Ovary (tissue), 9 donors: ENCODE measurements around the gene DNMBP. TPM values are rescaled to one million over a fixed set of nuclear protein-coding genes. Genes with fewer than 3 reads are reported as not detected.
A peak's percentile ranks its signal among the peaks of the same experiment; 100 is the strongest.

Experiments
- DNase-seq, 5 donors: peaks; one replicate each; pipeline ENCODE4 v3.0.0-alpha.2; 2019 to 2020
- H3K27ac ChIP-seq, 2 donors: fragments of 200-600 bp; one replicate each; pipeline versions ENCODE4 v1.5.1 to v1.8.0; 2019 to 2022
- H3K27me3 ChIP-seq: fragments of 200-600 bp; one replicate; pipeline ENCODE4 v1.8.0; 2022
- H3K36me3 ChIP-seq: fragments of 200-600 bp; sonication (generic); one replicate; pipeline ENCODE4 v1.5.1; 2019
- H3K4me1 ChIP-seq: one replicate; pipeline ENCODE4 v1.8.1; 2013; ENCODE audit warnings: mild to moderate bottlenecking, moderate library complexity; ENCODE audit not compliant: insufficient read depth
- H3K4me3 ChIP-seq: fragments of 200-600 bp; sonication (generic); one replicate; pipeline ENCODE4 v1.5.1; 2017
- H3K9me3 ChIP-seq, 2 donors: fragments of 200-600 bp in 1 of 2; sonication (generic) in 1 of 2; one replicate each; pipeline versions ENCODE4 v1.5.1 to v1.8.1; 2013 to 2019; ENCODE audit warnings: mild to moderate bottlenecking in 1 of 2, moderate library complexity in 1 of 2
- CTCF ChIP-seq, 3 donors: fragments of 450-650 bp in 2 of 3; fragments of 200-600 bp in 1 of 3; IDR thresholded peaks; one replicate each; pipeline versions ENCODE4 v1.5.1 to v1.8.0; 2016 to 2022; ENCODE audit warnings: antibody characterized with exemption in 3 of 3, mild to moderate bottlenecking in 1 of 3
- EP300 ChIP-seq: sonication (generic); formaldehyde crosslinking; IDR thresholded peaks from one replicate; pipeline ENCODE4 v1.6.1; 2017; ENCODE audit warnings: antibody characterized with exemption
- POLR2A ChIP-seq: fragments of 450-650 bp; IDR thresholded peaks from one replicate; pipeline ENCODE4 v1.6.1; 2017; ENCODE audit warnings: antibody characterized with exemption, mild to moderate bottlenecking, moderate library complexity
- WGBS, 3 donors: extraction: QIAGEN DNeasy Blood & Tissue Kit in 1 of 3; methylation state at CpG; one replicate each; pipeline versions ENCODE4 v1.1.5 to v1.1.7; 2013 to 2017; 5-methylcytosine and 5-hydroxymethylcytosine counted together
- intact Hi-C, 4 donors: fragments of 100-400 bp; cut with DNase I; formaldehyde crosslinking; loops; one replicate each; pipeline versions ENCODE4 v1.11.0 to v1.15.1; 2022 to 2023
- polyA plus RNA-seq, 2 donors: library from polyadenylated mRNA; stranded (reverse); fragments of 200-250 nt in 1 of 2; fragments of 350-450 nt in 1 of 2; fragmentation: Illumina TruSeq in 1 of 2; extraction: RNeasy Lipid Tissue Mini Kit (QIAGEN cat#74804) in 1 of 2; gene quantifications; one replicate each; pipeline ENCODE4 v1.2.3, GENCODE V29; 2013 to 2014
- total RNA-seq, 7 donors: library from RNA; depleted of rRNA in 2 of 7; stranded (reverse); fragments of >200 nt in 2 of 7; fragmentation: NEBNext Ultra II Directional in 3 of 7; extraction: Animal tissue kit (Norgen Biotek cat#: 25700) in 3 of 7; gene quantifications; one replicate each; pipeline versions ENCODE4 v1.1.0 to v1.2.4, GENCODE V29; 2016 to 2023
- donor health status: DM: no; HTN: no; CAD: no; lungs with moderate emphysema.
- donor health status: DM: no; HTN: no; CAD: no.
- donor health status: Bipolar disorder and iron deficiency.
- donor health status: DM: yes; HTN: yes; CAD: no.
- donor health status: DM: no; HTN: no; CAD: no.
- donor health status: DM: yes; HTN: yes; CAD: no.

DNMBP gene
- total and polyA plus RNA-seq, 9 donors = 10.8 to 25.4 (median 20.3) TPM

- H3K27ac ChIP-seq = peak overlapping the region in 1 of 2 donors; percentile 1
- 52 to 82% (median 66%) methylated on average over 2 of the region's 2 CpGs for WGBS, 3 donors
- no peaks in the 10 kb centered on the region for H3K27me3 ChIP-seq
- H3K9me3 ChIP-seq = no peaks in the 10 kb centered on the region
- peaks cover 7% of the 10 kb centered on the region for H3K4me1 ChIP-seq
- no peaks in the 10 kb centered on the region for H3K36me3 ChIP-seq
- intact Hi-C loops = loop anchor here in 1 of 4 donors (5.0 kb wide), 1 partner anchor 203 kb away; no protein-coding TSS in a partner anchor
- no peak for TF ChIP-seq CTCF (IDR thresholded peaks at IDR 0.05)
- no peak for TF ChIP-seq EP300
- TF ChIP-seq POLR2A = no peak
- no peak for DNase-seq
- no peak overlapping the region for H3K4me3 ChIP-seq
Observed at GRCh38 chr10:100045592-100045991, 35.8 kb upstream of the DNMBP start.

GRCh38 chr10:100043796-100044195 is 34.0 kb upstream of the DNMBP start:
- H3K9me3 ChIP-seq = no peaks in the 10 kb centered on the region
- no peaks in the 10 kb centered on the region for H3K36me3 ChIP-seq
- H3K4me1 ChIP-seq = peaks cover 7% of the 10 kb centered on the region
- H3K27me3 ChIP-seq = no peaks in the 10 kb centered on the region
- intact Hi-C loops = no loop called here
- H3K27ac ChIP-seq = peak overlapping the region in 1 of 2 donors; percentile 42
- TF ChIP-seq POLR2A (no peak), EP300 (no peak), CTCF (IDR thresholded peaks at IDR 0.05) (no peak)
- peak in 2 of 5 donors; percentile 22 to 39 for DNase-seq
- WGBS, 3 donors = 18 to 24% (median 21%) methylated on average over 3 of the region's 3 CpGs
- H3K4me3 ChIP-seq = no peak overlapping the region

GRCh38 chr10:100043344-100043743 is 33.6 kb upstream of the DNMBP start:
- intact Hi-C loops = no loop called here
- Histone ChIP-seq H3K27me3 (no peaks in the 10 kb centered on the region), H3K27ac (no peak overlapping the region), H3K4me1 (peaks cover 7% of the 10 kb centered on the region), H3K36me3 (no peaks in the 10 kb centered on the region), H3K9me3 (no peaks in the 10 kb centered on the region), H3K4me3 (no peak overlapping the region)
- DNase-seq = no peak
- 93 to 96% (median 95%) methylated on average over 2 of the region's 2 CpGs for WGBS, 3 donors
- TF ChIP-seq CTCF (IDR thresholded peaks at IDR 0.05) (no peak), EP300 (no peak), POLR2A (no peak)

GRCh38 chr10:100041306-100042002 is 31.7 kb upstream of the DNMBP start:
- 78 to 83% (median 81%) methylated on average over 2 of the region's 2 CpGs for WGBS, 3 donors
- H3K4me1 ChIP-seq = peaks cover 7% of the 10 kb centered on the region
- intact Hi-C loops = no loop called here
- H3K27ac ChIP-seq = no peak overlapping the region
- no peak overlapping the region for H3K4me3 ChIP-seq
- no peaks in the 10 kb centered on the region for H3K9me3 ChIP-seq
- H3K27me3 ChIP-seq = no peaks in the 10 kb centered on the region
- no peak for DNase-seq
- no peaks in the 10 kb centered on the region for H3K36me3 ChIP-seq
- TF ChIP-seq CTCF (IDR thresholded peaks at IDR 0.05) (no peak), EP300 (no peak), POLR2A (no peak)
